CD4-positive, alpha-beta T cell treated with Interferon gamma for 1 hour (primary cell): ENCODE data around the gene PAPOLB.

Source experiments
- DNase-seq: peaks from one replicate; pipeline ENCODE4 v3.0.0-alpha.2; 2020

PAPOLB gene

DNA sequence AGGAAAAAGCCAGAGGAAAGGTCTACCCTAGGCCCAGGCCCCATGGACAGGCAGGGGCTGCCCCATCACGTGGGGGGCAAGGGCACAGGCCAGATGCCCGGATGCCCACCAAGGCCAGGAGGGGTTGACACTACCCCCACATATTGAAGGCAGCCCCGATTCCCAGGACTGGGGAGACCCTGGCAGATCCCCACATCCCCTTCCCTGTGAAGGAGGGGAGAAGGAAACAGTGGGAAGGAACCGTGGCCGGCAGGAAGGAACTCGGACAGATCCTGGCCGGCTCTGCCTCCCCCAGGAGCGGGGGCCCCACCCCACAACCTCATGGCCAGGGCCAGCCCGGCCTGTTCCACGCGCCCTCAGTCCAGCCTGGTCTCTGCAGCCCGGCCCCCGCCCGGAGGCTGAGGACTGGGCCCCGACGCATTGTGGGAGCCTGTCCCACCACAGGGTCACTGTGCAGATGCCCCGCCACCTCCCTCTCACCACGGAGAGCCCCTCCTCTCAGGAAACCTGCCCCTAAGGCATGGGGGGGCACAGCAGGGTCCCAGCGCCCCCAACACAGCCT, 41.3 kb downstream of the PAPOLB start:
- DNase-seq: no peak

DNA sequence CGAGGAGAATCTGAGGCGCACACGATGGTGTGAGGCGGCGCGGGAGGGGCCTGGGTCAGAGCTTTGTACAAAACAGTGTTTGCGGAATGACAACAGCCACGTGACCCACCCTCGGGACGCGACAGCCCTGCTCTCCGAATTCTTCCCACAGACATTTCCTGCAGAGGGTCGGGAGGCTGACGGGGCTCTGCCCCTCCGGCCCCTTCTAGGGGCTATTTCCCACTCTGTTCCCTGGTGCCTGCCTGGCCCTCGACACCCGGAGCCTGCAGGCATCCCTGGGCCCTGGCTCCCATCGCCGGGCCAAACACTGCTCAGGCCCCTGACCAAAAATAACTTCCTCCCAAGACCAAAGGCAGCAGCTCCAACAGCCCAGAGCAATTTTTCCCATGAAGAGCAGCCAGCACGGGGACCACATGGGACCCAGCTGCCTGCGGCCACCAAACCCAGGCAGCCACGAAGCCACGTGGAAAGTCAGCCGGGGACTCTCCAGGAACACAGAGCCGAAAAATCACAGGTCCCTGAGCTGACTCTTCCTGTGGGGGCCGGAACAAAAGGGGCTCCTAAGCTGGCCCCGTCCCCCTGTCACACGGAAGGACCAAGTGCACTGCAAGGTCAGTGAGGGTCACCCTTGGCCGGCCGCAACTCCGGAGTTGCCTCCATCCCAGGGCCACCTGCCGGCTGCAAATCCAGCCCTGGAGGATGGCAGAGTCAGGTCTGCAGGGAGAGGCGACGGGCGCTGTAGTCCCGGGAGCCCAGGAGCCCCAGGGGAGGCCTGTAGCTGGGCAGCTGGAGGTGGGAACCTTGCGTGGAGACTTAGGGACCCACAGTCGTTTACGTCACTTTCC, 42.0 kb downstream of the PAPOLB start:
- no peak for DNase-seq

DNA sequence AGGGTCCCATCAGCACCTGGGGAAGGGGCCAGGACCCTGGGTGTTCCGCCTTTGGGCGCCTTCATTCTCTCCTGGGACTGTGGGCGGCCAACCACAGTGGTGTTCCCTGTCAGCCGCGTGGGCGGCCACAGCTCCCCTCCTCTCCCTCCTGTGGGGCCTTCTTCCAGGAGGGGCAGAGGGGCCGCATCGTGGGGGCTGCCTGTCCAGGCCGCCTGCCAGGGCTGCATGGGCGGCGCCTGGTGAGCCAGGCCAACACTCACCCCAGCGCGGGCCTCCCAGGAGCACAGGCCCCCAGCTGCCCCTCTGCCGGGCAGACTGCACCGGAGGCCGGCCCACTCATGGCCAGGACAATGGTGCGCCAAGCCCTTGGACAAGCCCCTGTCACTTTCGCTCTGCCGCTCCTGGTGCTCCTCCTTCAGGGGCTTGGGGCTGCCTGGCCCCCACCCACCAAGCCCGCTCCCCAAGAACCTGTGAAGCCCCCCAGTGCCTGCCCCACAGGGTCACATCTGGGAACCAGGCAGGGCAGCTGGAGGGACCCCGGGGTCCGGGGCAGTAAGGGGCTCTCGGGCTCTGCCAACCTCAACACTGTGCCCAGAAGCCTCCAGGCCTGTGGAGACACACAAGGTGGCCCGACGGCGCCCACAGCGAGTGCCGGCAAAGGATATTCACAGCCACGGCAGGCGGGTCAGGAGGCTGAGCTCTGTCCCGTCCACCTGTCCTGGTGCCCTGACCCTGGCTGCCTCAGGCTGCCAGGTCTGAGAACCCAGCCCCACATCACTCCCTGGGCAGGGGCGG, 43.6 kb downstream of the PAPOLB start:
- no peak for DNase-seq

DNA sequence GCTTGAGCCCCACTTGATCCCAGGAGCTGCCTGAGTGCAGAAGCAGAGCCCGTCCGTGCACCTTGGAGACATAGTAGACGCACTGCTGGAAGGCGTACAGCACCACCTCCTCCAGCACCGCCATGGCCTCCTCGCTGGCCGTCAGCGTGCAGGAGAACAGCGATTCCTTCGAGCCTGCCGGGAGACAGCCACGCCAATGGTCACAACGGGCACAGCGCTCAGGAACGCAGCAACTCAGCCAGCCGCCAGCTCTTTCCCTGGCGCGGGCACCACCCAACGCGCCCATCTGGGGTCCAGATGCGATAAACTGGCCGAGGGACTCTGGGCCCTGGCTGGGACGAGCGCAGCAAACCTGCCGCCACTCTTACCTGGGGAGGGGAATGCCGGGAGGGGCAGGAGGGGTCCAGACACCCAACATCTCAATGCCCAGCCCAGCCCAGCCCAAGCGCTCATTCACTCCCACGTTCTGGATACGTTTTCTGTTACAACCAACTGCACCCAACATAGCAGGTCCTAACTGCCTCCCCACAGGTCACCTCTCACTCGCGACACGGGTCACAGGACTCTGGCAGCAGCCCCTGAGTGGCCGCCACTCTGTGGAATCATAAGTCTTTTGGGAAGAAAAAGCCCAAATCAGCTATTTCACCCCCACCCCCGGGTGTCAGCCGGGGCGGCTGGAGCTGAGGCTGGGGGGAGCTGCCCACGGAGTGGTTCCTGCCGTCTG, 44.5 kb downstream of the PAPOLB start:
- DNase-seq: no peak

DNA sequence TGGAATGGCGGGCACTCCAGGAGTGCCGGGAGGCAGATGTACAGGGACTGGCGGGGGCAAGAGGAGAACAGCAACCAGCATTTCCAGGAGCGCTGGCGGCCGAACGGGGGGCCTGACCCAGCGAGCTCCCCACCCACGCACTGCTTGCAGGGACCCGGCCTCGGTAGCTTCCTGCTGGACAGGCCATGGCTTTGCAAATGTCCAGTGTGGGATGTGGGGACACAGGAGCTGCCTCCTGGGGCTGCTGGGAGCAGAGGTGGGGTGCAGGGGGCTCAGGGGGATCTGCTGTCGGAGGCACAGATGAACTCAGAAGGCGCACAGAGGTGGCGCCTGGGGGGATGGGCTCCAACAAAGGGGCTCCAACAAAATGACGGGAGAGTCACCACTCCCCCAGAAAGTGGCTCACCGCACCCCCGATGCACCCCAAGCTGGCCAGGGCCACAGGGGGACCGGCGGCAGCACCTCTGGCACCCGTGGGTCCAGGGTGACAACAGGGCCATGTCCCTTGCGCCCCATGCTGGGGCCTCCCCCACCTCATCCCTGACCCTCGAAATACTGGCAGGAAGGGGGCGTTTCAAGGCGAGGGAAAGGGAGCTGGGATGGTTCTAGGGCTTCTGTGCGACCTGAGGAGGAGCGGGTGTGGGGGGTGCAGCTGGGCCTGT, 45.3 kb downstream of the PAPOLB start:
- no peak for DNase-seq

DNA sequence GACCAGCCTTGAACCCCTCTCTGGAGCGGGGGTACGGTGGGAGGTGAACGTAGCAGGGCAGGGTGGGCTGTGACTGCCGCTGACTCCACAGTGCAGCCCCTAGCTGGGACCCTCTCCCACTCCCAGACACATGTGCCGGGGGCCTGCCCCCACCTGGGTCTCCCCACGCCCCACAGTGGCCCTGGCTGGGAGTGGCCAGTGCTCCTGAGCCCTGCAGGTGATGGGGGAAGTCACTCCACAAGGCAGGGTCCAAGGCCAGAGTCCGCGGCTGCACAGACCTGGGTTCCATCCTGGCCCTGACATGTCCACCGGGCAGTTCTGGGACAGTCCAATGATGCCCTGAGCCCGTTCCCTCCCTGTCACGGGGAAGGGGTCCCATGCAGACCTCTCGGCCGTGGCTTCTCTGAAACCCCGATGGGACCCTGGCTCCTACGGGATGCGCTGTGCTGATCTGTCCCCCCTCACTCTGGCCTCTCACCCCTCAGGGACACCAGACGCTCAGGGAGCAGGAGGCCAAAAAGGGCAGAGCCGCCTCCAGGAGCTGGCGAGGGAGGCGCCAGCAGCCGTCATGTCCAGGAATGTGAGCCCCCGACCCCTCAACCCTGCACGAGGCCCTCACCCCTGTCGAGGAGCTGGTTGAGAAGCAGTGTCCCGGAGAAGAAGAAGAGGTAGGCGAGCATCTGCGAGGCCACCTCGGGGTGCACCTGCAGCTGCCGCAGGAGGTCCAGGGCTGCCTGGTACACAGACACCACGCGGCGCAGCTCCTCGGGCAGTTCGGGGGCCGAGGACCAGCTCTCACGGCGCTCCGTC, 46.0 kb downstream of the PAPOLB start:
- DNase-seq: no peak

DNA sequence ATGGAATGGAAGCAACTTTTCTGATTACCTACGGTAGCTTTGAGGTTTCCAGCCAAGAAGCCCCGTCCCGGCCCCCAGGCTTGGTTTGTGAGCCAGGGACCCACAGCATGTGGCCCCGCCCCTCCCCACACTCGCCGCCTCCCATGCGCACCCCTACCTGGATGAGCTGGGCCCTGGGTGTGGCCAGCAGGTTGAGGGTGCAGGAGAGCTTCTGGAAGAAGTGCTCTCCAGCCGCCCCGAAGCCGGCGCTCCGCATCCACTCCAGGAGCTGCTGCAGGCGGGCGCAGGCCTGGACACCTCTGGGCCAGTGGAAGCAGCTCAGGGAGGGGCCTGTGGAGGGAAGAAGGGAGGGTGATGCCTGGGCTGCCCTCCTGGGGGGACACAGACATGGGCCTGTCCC, 46.7 kb downstream of the PAPOLB start:
- no peak for DNase-seq

DNA sequence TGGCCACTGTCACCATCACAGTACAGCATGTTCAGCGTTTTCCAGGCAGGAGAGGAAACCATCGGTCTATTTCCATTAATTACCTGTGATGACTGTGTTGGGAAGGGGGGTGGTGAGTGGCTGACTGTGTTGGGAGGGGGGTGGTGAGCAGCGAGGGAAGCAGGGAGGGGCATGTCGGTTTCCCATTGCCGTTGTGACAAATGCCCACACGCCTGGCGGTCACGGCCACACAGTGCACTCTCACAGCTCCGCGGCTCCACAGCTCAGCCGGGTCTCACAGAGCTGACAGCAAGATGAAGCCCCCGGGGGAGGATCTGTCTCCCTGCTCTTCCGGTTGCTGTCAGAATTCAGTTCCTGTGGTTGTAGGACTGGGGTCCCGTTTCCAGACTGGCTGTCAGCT, 47.4 kb downstream of the PAPOLB start:
- no peak for DNase-seq

DNA sequence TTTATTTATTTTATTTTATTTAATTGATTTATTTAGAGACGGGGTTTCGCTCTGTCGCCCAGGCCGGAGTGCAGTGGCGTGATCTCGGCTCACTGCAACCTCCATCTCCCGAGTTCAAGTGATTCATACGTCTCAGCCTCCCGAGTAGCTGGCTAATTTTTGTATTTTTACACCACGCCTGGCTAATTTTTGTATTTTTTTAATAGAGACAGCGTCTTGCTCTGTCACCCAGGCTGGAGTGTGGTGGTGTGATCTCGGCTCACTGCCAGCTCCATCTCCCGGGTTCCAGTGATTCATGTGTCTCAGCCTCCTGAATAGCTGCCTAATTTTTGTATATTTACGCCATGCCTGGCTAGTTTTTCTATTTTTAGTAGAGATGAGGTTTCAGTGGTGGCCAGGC, 52.2 kb downstream of the PAPOLB start:
- DNase-seq: no peak

DNA sequence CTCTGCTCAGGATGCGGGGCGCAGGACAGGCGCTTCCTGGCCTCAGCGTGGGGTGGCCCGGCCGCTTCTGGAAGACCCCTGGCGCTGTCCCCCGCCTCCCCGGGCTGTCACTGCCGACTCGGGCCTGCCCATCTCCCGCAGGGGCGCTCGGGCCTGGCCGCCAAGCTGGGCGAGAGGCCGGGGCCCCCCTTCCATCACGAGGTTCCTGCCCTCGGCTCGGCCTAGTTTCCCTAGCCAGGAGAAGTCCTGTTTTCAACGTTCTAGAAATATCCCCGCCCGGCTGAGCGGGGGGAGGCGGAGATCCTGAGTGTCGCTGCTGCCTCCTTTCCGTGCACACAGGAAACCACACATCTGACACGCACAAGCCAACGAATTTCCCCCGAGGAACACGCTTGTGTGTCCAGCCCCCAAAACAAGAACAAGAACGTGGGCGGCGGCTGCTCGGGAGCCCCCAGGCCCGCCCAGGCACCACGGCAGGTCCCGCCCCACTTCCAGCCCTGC, 52.7 kb downstream of the PAPOLB start:
- DNase-seq: peak; percentile 31

DNA sequence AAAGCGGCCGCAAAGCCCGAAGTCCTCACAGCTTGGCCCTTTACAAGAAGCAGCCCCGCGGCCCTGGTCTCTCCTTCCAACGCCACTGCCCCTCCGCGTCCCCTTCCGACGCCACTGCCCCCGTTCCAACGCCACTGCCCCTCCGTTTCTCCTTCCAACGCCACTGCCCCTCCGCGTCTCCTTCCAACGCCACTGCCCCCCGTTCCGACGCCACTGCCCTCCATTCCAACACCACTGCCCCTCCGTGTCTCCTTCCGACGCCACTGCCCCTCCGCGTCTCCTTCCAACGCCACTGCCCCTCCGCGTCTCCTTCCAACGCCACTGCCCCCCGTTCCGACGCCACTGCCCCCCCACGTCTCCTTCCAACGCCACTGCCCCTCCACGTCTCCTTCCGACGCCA, 53.3 kb downstream of the PAPOLB start:
- DNase-seq: no peak

DNA sequence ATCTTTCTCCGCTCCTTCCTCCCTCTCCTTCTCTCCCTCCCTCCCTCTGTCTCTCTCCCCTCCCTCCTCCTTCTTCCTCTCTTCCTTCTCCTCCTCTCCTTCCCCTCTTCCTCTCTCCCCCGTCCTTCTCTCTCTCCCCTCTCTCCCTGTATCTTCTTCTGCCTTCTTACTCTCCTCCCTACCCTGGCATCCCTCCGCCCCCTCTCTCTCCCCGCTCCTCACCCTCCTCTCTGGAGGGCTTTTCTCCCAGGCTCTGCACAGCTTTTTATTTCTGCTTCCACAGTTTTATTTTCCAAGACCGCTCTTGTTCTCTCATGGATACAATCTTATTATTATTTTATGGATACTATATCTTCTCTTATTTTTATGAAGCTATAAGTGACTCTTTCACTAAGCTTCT, 53.8 kb downstream of the PAPOLB start:
- DNase-seq: no peak
